Stimulated activated naive CD8-positive, alpha-beta T cell treated with anti-CD3 and anti-CD28 coated beads, Interleukin-15, amount 100 ng/mL, for 72 hours (primary cell): ENCODE results near the gene FOXN3.

Experiments
- ATAC-seq: fragments of 150-1000 bp; cut with Tn5 transposase; 2 replicates; pipeline ENCODE4 v1.10.0; 2021; ENCODE audit warnings: mild to moderate bottlenecking, moderate library complexity
- DNase-seq, 2 donors: peaks; one replicate each; pipeline ENCODE4 v3.0.0; 2021 to 2022
- H3K27ac Mint-ChIP-seq, 2 donors: one replicate each; pipeline ENCODE4 v1.8.0; 2022; ENCODE audit warnings: mild to moderate bottlenecking in 2 of 2, mixed read lengths in 2 of 2, moderate library complexity in 2 of 2
- H3K27me3 Mint-ChIP-seq: one replicate; pipeline ENCODE4 v1.8.0; 2022; ENCODE audit warnings: mixed read lengths
- H3K4me1 Mint-ChIP-seq: one replicate; pipeline ENCODE4 v1.8.0; 2022; ENCODE audit warnings: mild to moderate bottlenecking, mixed read lengths
- H3K4me3 Mint-ChIP-seq, 2 donors: one replicate each; pipeline ENCODE4 v1.8.0; 2022; ENCODE audit warnings: mild to moderate bottlenecking in 2 of 2, mixed read lengths in 2 of 2, moderate library complexity in 1 of 2
- H3K9me3 Mint-ChIP-seq, 2 donors: one replicate each; pipeline ENCODE4 v1.8.0; 2022; ENCODE audit warnings: mixed read lengths in 2 of 2

Gene FOXN3

GRCh38 chr14:89406361-89406760, 10.7 kb downstream of the FOXN3 start:
- H3K4me3 Mint-ChIP-seq: no peak overlapping the region
- no peaks in the 10 kb centered on the region for H3K9me3 Mint-ChIP-seq
- H3K27ac Mint-ChIP-seq: no peak overlapping the region
- peaks cover 73% of the 10 kb centered on the region for H3K4me1 Mint-ChIP-seq
- H3K27me3 Mint-ChIP-seq: no peaks in the 10 kb centered on the region
- ATAC-seq (no peak), DNase-seq (no peak)

GRCh38 chr14:89405712-89406111, 11.3 kb downstream of the FOXN3 start:
- ATAC-seq (no peak), DNase-seq (no peak)
- peaks cover 72% of the 10 kb centered on the region for H3K4me1 Mint-ChIP-seq
- no peaks in the 10 kb centered on the region for H3K27me3 Mint-ChIP-seq
- H3K9me3 Mint-ChIP-seq: no peaks in the 10 kb centered on the region
- no peak overlapping the region for H3K27ac Mint-ChIP-seq
- no peak overlapping the region for H3K4me3 Mint-ChIP-seq

- DNase-seq (no peak), ATAC-seq (no peak)
- H3K4me1 Mint-ChIP-seq: peaks cover 67% of the 10 kb centered on the region
- H3K27me3 Mint-ChIP-seq: no peaks in the 10 kb centered on the region
- no peak overlapping the region for H3K4me3 Mint-ChIP-seq
- peak overlapping the region in 1 of 2 donors; percentile 40 for H3K27ac Mint-ChIP-seq
- H3K9me3 Mint-ChIP-seq: no peaks in the 10 kb centered on the region
Measured at GRCh38 chr14:89402363-89402762, 14.7 kb downstream of the FOXN3 start.

- Mint-ChIP-seq H3K4me1 (peaks cover 61% of the 10 kb centered on the region), H3K4me3 (no peak overlapping the region), H3K9me3 (no peaks in the 10 kb centered on the region), H3K27me3 (no peaks in the 10 kb centered on the region), H3K27ac (no peak overlapping the region)
- DNase-seq (no peak), ATAC-seq (no peak)
Measured at GRCh38 chr14:89401761-89402160, 15.3 kb downstream of the FOXN3 start.

GRCh38 chr14:89401241-89401640, 15.8 kb downstream of the FOXN3 start:
- no peak overlapping the region for H3K4me3 Mint-ChIP-seq
- peaks cover 60% of the 10 kb centered on the region for H3K4me1 Mint-ChIP-seq
- no peaks in the 10 kb centered on the region for H3K27me3 Mint-ChIP-seq
- ATAC-seq (no peak), DNase-seq (no peak)
- H3K9me3 Mint-ChIP-seq: no peaks in the 10 kb centered on the region
- H3K27ac Mint-ChIP-seq: no peak overlapping the region

- Mint-ChIP-seq H3K9me3 (no peaks in the 10 kb centered on the region), H3K4me1 (peaks cover 67% of the 10 kb centered on the region), H3K27ac (peak overlapping the region in 1 of 2 donors; percentile 13), H3K27me3 (no peaks in the 10 kb centered on the region), H3K4me3 (no peak overlapping the region)
- no peak for DNase-seq
- no peak for ATAC-seq
Measured at GRCh38 chr14:89400529-89400928, 16.5 kb downstream of the FOXN3 start.

GRCh38 chr14:89399594-89400068, 17.4 kb downstream of the FOXN3 start:
- H3K27ac Mint-ChIP-seq: no peak overlapping the region
- no peaks in the 10 kb centered on the region for H3K9me3 Mint-ChIP-seq
- H3K4me3 Mint-ChIP-seq: no peak overlapping the region

GRCh38 chr14:89399157-89399556, 17.9 kb downstream of the FOXN3 start:
- Mint-ChIP-seq H3K27ac (peak overlapping the region in 1 of 2 donors; percentile 49), H3K9me3 (no peaks in the 10 kb centered on the region), H3K27me3 (no peaks in the 10 kb centered on the region), H3K4me3 (no peak overlapping the region), H3K4me1 (peaks cover 81% of the 10 kb centered on the region)
- DNase-seq: no peak
- ATAC-seq: no peak

More at GRCh38 chr14:89399594-89400068, 17.4 kb downstream of the FOXN3 start:
- Mint-ChIP-seq H3K27me3 (no peaks in the 10 kb centered on the region), H3K4me1 (peaks cover 76% of the 10 kb centered on the region)
- no peak for DNase-seq
- no peak for ATAC-seq

- DNase-seq: no peak
- Mint-ChIP-seq H3K4me3 (no peak overlapping the region), H3K4me1 (peaks cover 80% of the 10 kb centered on the region), H3K27me3 (no peaks in the 10 kb centered on the region), H3K9me3 (no peaks in the 10 kb centered on the region), H3K27ac (peak overlapping the region in 1 of 2 donors; percentile 74)
- ATAC-seq: no peak
Measured at GRCh38 chr14:89397569-89398230, 19.3 kb downstream of the FOXN3 start.

GRCh38 chr14:89394972-89395371, 22.1 kb downstream of the FOXN3 start:
- Mint-ChIP-seq H3K27me3 (no peaks in the 10 kb centered on the region), H3K4me1 (peaks cover 66% of the 10 kb centered on the region), H3K27ac (no peak overlapping the region), H3K4me3 (no peak overlapping the region), H3K9me3 (no peaks in the 10 kb centered on the region)
- DNase-seq (no peak), ATAC-seq (no peak)

GRCh38 chr14:89393222-89393745, 23.7 kb downstream of the FOXN3 start:
- Mint-ChIP-seq H3K4me3 (no peak overlapping the region), H3K4me1 (peaks cover 66% of the 10 kb centered on the region), H3K9me3 (no peaks in the 10 kb centered on the region), H3K27ac (peak overlapping the region in 1 of 2 donors; percentile 0), H3K27me3 (no peaks in the 10 kb centered on the region)
- ATAC-seq: no peak
- no peak for DNase-seq

- peaks cover 68% of the 10 kb centered on the region for H3K4me1 Mint-ChIP-seq
- H3K27me3 Mint-ChIP-seq: no peaks in the 10 kb centered on the region
Measured at GRCh38 chr14:89392181-89392580, 24.9 kb downstream of the FOXN3 start.

GRCh38 chr14:89391556-89391955, 25.5 kb downstream of the FOXN3 start:
- no peaks in the 10 kb centered on the region for H3K9me3 Mint-ChIP-seq
- ATAC-seq (no peak), DNase-seq (no peak)
- H3K4me1 Mint-ChIP-seq: peaks cover 74% of the 10 kb centered on the region
- H3K27me3 Mint-ChIP-seq: no peaks in the 10 kb centered on the region
- H3K27ac Mint-ChIP-seq: no peak overlapping the region
- H3K4me3 Mint-ChIP-seq: no peak overlapping the region

More at GRCh38 chr14:89392181-89392580, 24.9 kb downstream of the FOXN3 start:
- Mint-ChIP-seq H3K27ac (peak overlapping the region in 1 of 2 donors; percentile 67), H3K4me3 (no peak overlapping the region), H3K9me3 (no peaks in the 10 kb centered on the region)
- ATAC-seq (no peak), DNase-seq (no peak)

- ATAC-seq: no peak
- H3K4me3 Mint-ChIP-seq: no peak overlapping the region
- H3K4me1 Mint-ChIP-seq: peaks cover 75% of the 10 kb centered on the region
- H3K9me3 Mint-ChIP-seq: no peaks in the 10 kb centered on the region
- no peak for DNase-seq
- no peaks in the 10 kb centered on the region for H3K27me3 Mint-ChIP-seq
- peak overlapping the region in 1 of 2 donors; percentile 12 for H3K27ac Mint-ChIP-seq
Measured at GRCh38 chr14:89391123-89391522, 25.9 kb downstream of the FOXN3 start.

- peaks cover 63% of the 10 kb centered on the region for H3K4me1 Mint-ChIP-seq
- DNase-seq: no peak
Measured at GRCh38 chr14:89388853-89389252, 28.2 kb downstream of the FOXN3 start.

GRCh38 chr14:89387922-89388685, 28.9 kb downstream of the FOXN3 start:
- ATAC-seq: no peak
- Mint-ChIP-seq H3K4me3 (no peak overlapping the region), H3K27me3 (no peaks in the 10 kb centered on the region), H3K9me3 (peaks cover 0 to 5% of the 10 kb centered on the region in 2 donors), H3K27ac (no peak overlapping the region), H3K4me1 (peaks cover 63% of the 10 kb centered on the region)
- no peak for DNase-seq

More at GRCh38 chr14:89388853-89389252, 28.2 kb downstream of the FOXN3 start:
- ATAC-seq: no peak
- H3K9me3 Mint-ChIP-seq: no peaks in the 10 kb centered on the region
- no peak overlapping the region for H3K27ac Mint-ChIP-seq
- no peaks in the 10 kb centered on the region for H3K27me3 Mint-ChIP-seq
- H3K4me3 Mint-ChIP-seq: no peak overlapping the region
